ENCODE data around the gene ZNFX1. TPM values are rescaled to one million over a fixed set of nuclear protein-coding genes. Genes with fewer than 3 reads are reported as not detected.
A peak's percentile ranks its signal among the peaks of the same experiment; 100 is the strongest.

The ZNFX1 gene
- total and polyA plus RNA-seq, 2 donors (not counting 1 experiment from before 2014, with no cell fraction given) = 10.3 to 37.9 TPM

DNA sequence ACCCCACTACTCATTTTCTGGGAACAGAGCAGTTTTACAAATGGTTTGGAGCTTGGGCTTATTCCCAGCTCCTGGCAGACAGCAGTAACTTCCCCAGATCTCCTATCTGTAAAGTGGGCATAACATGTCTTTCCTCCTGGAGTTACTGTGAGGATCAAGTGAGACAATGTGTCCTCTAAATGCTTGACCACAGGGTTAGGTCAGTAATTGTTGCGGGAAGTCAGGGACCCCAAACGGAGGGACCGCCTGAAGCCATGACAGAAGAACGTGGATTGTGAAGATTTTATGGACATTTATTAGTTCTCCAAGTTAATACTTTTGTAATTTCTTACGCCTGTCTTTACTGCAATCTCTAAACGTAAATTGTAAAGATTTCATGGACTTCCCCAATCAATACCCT is 15.3 kb upstream of the ZNFX1 start:
- TF ChIP-seq EZH2 (IDR thresholded peaks at IDR 0.05; ENCODE audit: borderline replicate concordance, insufficient read depth, low read depth, low read length, poor library complexity, severe bottlenecking) = no peak
- TF ChIP-seq CTCF (IDR thresholded peaks at IDR 0.05) = no peak
- Mint-ChIP-seq H3K4me3 (no peak overlapping the region), H3K27ac (no peak overlapping the region), H3K9me3 (ENCODE audit: insufficient read depth) (peaks cover 8% of the 10 kb centered on the region), H3K27me3 (no peaks in the 10 kb centered on the region), H3K4me1 (peaks cover 17% of the 10 kb centered on the region)
- Histone ChIP-seq H3K36me3 (replicated peaks in 1 of 2; ENCODE audit: control extremely low read depth in 1 of 2, control insufficient read depth in 1 of 2, extremely low read depth in 1 of 2, insufficient read depth in 2 of 2, low read length in 1 of 2) (peaks cover 12 to 48% of the 10 kb centered on the region in 2 experiments), H3K4me2 (replicated peaks; ENCODE audit: low read depth, low read length, poor library complexity, severe bottlenecking) (no peak overlapping the region), H3K4me1 (ENCODE audit: control insufficient read depth in 2 of 2, insufficient read depth in 2 of 2, low read length in 2 of 2) (peaks cover 0 to 12% of the 10 kb centered on the region in 2 donors), H2AFZ (ENCODE audit: insufficient read depth, low read depth, low read length, poor library complexity, severe bottlenecking) (no peak overlapping the region), H3K4me3 (ENCODE audit: control extremely low read depth in 1 of 5, extremely low read depth in 1 of 5, insufficient read depth in 1 of 5, low read depth in 2 of 5, low read length in 4 of 5) (no peak overlapping the region), H3K27ac (ENCODE audit: low read length in 2 of 2) (no peak overlapping the region), H4K20me1 (ENCODE audit: control insufficient read depth, insufficient read depth, low read length, poor library complexity, severe bottlenecking) (peaks cover 32% of the 10 kb centered on the region), H3K9ac (ENCODE audit: low read length) (no peak overlapping the region), H3K27me3 (replicated peaks in 1 of 4; ENCODE audit: control extremely low read depth in 1 of 4, control insufficient read depth in 3 of 4, insufficient read depth in 4 of 4, low read length in 3 of 4) (no peaks in the 10 kb centered on the region), H3K79me2 (ENCODE audit: control insufficient read depth, insufficient read depth, low read length) (peaks cover 21% of the 10 kb centered on the region), H3K9me3 (ENCODE audit: control extremely low read depth in 1 of 3, control insufficient read depth in 2 of 3, insufficient read depth in 1 of 3, low read length in 2 of 3) (peaks cover 0 to 30% (median 8%) of the 10 kb centered on the region in 3 donors)
- DNase-seq (no peak), ATAC-seq (ENCODE audit: low read depth) (no peak)
- CTCF ChIA-PET = no interaction called here
- POLR2A ChIA-PET = no interaction called here
- intact Hi-C loops (cut with micrococcal nuclease) = no loop called here
- WGBS (ENCODE audit: insufficient coverage) = no CpG with 5 or more reads among the region's 6 CpGs

DNA sequence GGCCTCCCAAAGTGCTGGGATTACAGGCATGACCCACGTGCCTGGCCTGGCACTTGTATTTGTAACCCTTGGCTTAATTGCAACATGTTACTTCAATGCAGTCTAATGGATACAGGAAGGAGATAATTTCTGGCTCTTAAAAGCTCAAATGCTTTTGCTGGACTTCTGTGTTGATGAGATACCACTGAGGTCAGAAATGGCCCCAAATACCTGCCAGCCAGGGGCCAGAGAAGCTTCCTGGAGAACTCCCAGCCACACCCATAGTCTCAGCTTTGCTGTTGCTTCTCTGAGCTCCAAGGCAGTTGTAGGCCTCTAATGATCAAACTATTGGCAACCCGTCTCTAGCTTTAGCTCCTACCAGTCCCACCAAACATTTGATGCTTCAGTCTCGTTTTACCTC is 14.2 kb upstream of the ZNFX1 start:
- Histone ChIP-seq H3K4me3 (ENCODE audit: control extremely low read depth in 1 of 5, extremely low read depth in 1 of 5, insufficient read depth in 1 of 5, low read depth in 2 of 5, low read length in 4 of 5) (no peak overlapping the region), H3K27ac (ENCODE audit: low read length in 2 of 2) (no peak overlapping the region), H3K4me1 (ENCODE audit: control insufficient read depth in 2 of 2, insufficient read depth in 2 of 2, low read length in 2 of 2) (peaks cover 0 to 12% of the 10 kb centered on the region in 2 donors), H3K4me2 (replicated peaks; ENCODE audit: low read depth, low read length, poor library complexity, severe bottlenecking) (no peak overlapping the region), H3K27me3 (replicated peaks in 1 of 4; ENCODE audit: control extremely low read depth in 1 of 4, control insufficient read depth in 3 of 4, insufficient read depth in 4 of 4, low read length in 3 of 4) (no peaks in the 10 kb centered on the region), H3K9ac (ENCODE audit: low read length) (no peak overlapping the region), H3K9me3 (ENCODE audit: control extremely low read depth in 1 of 3, control insufficient read depth in 2 of 3, insufficient read depth in 1 of 3, low read length in 2 of 3) (peaks cover 3 to 34% (median 18%) of the 10 kb centered on the region in 3 donors), H3K79me2 (ENCODE audit: control insufficient read depth, insufficient read depth, low read length) (peaks cover 31% of the 10 kb centered on the region), H3K36me3 (replicated peaks in 1 of 2; ENCODE audit: control extremely low read depth in 1 of 2, control insufficient read depth in 1 of 2, extremely low read depth in 1 of 2, insufficient read depth in 2 of 2, low read length in 1 of 2) (peaks cover 16 to 60% of the 10 kb centered on the region in 2 experiments), H2AFZ (ENCODE audit: insufficient read depth, low read depth, low read length, poor library complexity, severe bottlenecking) (no peak overlapping the region), H4K20me1 (ENCODE audit: control insufficient read depth, insufficient read depth, low read length, poor library complexity, severe bottlenecking) (peaks cover 41% of the 10 kb centered on the region)
- intact Hi-C loops (cut with micrococcal nuclease) = no loop called here
- Mint-ChIP-seq H3K27ac (peak overlapping the region; percentile 32), H3K9me3 (ENCODE audit: insufficient read depth) (peaks cover 17% of the 10 kb centered on the region), H3K4me3 (no peak overlapping the region), H3K4me1 (peaks cover 21% of the 10 kb centered on the region), H3K27me3 (no peaks in the 10 kb centered on the region)
- TF ChIP-seq CTCF (IDR thresholded peaks at IDR 0.05) (no peak), EZH2 (IDR thresholded peaks at IDR 0.05; ENCODE audit: borderline replicate concordance, insufficient read depth, low read depth, low read length, poor library complexity, severe bottlenecking) (no peak)
- ChIA-PET POLR2A (no interaction called here), CTCF (no interaction called here)
- ATAC-seq (ENCODE audit: low read depth) (no peak), DNase-seq (no peak)
- 0% methylated on average over 1 of the region's 3 CpGs for WGBS (ENCODE audit: insufficient coverage)

All from B cell (primary cell).